A549 treated with GW870086 at 1 μM for 4 hours (cell line): ENCODE measurements around the gene TNP2. TPM values are rescaled to one million over a fixed set of nuclear protein-coding genes. Genes with fewer than 3 reads are reported as not detected.

Source experiments
- total RNA-seq: library from RNA; stranded (reverse); fragments of 200-300 nt; extraction: Qiagen RNA extraction; gene quantifications from 5 replicates; pipeline ENCODE4 v1.2.3, GENCODE V29; 2022; ENCODE audit warnings: low read depth

Gene TNP2
- total RNA-seq: not detected in 5 replicates

GRCh38 chr16:11268921-11269375 lies at the start of gene TNP2:
Gene TNP2 (minus strand): TSS chr16:11269325. CDS start chr16:11269262, 63 bp downstream.

GRCh38 chr16:11280616-11281522 lies 11.7 kb upstream of the TNP2 start, which contains the start of gene PRM1:
Gene PRM1 (minus strand): TSS chr16:11281330. CDS start chr16:11281238, 92 bp downstream.

GRCh38 chr16:11276143-11276895 lies 7.2 kb upstream of the TNP2 start, which contains the start of gene PRM2:
Gene PRM2 (minus strand): TSS chr16:11276480. CDS start chr16:11276370, 110 bp downstream.

GRCh38 chr16:11272921-11273720 lies 4.0 kb upstream of the TNP2 start, which contains the start of gene PRM3:
Gene PRM3 (minus strand): TSS chr16:11273629. CDS start chr16:11273595, 34 bp downstream.

GRCh38 chr16:11255737-11256660 lies 13.1 kb downstream of the TNP2 start, which contains the start of gene SOCS1:
Gene SOCS1 (minus strand): TSS chr16:11256204. CDS start chr16:11255478, 726 bp downstream.

Other genes with a start within 250 kb of the TNP2 start
- gene SOCS1, start 13.1 kb downstream of the TNP2 start, total RNA-seq: 2.8 to 8.1 TPM (median 4.7 TPM) in 5 replicates
- gene PRM3, start 4.3 kb upstream of the TNP2 start, total RNA-seq: not detected in 5 replicates
- gene PRM2, start 7.2 kb upstream of the TNP2 start, total RNA-seq: not detected in 5 replicates
- gene PRM1, start 12.0 kb upstream of the TNP2 start, total RNA-seq: not detected in 5 replicates
- 22.5 to 31.9 TPM (median 30.4 TPM) in 5 replicates for gene RMI2, start 76.1 kb upstream of the TNP2 start, total RNA-seq